GM19035 (cell line): ENCODE measurements around the gene TBX21.
"Not testable (repeated sequence)": the region's sequence is repeated elsewhere in the genome, so short reads cannot be mapped to it uniquely, and the experiment has no call there.

Experiments
- ATAC-seq: cut with Tn5 transposase; IDR thresholded peaks from one replicate; pipeline ENCODE4 v1.9.1; 2021; ENCODE audit not compliant: unreplicated experiment

TBX21 gene

GRCh38 chr17:47762728-47763127, 29.7 kb downstream of the TBX21 start:
- no peak for ATAC-seq

- ATAC-seq, result no peak
These were observed 31.0 kb downstream of the TBX21 start for GRCh38 chr17:47763913-47764582.

DNA sequence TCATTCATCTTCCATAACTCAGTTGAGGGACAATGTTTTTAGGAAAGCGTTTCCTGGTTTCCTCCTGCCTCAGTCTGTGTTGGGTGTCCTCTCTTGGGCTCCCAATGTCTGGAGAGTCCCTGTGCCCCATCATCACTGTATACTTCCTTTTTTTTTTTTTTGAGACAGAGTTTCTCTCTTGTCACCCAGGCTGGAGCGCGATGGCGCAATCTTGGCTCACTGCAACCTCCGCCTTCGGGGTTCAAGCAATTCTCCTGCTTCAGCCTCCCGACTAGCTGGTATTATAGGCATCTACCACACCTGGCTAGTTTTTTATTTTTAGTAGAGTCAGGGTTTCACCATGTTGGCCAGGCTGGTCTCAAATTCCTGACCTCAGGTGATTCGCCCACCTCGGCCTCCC, 40.6 kb downstream of the TBX21 start:
- not testable (repeated sequence) for ATAC-seq

DNA sequence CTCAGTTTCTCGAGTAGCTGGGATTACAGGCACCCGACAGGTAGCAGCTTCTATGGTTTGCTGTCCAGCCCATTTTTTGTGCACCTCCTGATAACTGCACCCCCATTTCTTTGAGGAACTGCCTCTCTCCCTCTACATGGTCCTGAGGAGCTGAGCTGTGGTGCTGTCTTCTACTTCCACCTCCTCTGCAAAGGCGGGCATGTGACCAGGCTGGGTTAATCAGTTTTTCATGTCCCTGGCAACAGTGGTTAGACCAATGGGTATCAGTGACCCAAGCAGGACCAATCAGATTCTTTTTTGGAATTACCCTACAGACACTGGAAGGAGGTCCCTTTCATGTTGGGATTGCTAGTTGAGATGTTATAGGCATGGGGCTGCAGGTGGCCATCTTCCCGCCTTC, 41.3 kb downstream of the TBX21 start:
- ATAC-seq, result no peak

- no peak for ATAC-seq
These were observed 42.0 kb downstream of the TBX21 start for GRCh38 chr17:47774987-47775580.

- no peak for ATAC-seq
These were observed 43.5 kb downstream of the TBX21 start for GRCh38 chr17:47776330-47777197.

DNA sequence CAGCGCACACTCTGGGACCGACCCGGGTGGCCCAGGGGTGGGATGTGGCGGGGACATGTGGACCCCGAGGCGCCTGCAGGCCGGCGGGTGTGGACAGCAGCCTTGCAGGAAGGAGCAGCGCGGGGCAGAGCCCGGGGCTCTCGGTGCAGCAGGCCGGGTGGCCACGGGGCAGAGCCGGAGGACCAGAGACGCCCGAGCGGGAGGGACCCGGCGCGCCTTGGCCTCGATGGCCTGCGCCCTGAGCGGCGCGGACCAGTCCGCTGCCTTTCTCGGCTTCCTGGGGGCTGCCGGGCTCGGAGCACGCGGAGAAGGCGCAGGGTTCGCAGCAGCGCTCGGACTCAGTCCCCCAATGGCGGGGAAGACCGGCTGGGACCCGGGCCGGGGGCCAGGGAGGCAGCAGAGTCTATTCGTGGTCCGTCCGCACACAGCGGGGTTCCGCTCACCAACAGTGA, 45.2 kb downstream of the TBX21 start:
- no peak for ATAC-seq

DNA sequence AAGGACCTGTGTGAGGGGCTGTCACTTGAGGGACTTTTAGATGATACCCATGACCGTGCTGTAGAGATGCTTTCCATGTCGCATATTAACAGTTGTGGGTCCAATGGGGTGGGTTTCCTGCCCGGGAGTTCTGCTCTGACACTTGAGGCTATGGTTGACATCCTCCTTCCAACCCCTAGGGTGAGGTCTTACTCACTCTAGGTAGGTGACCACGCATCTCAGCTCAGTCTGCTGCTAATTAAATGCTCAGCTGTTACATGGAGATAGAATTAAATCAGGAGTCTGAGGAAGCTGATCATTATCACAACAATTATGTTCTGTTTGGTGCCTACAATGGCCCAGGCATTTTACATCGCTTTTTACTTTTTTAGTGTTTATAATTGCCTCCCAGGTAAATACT, 48.4 kb downstream of the TBX21 start:
- no peak for ATAC-seq

- ATAC-seq, result no peak
These were observed 52.6 kb downstream of the TBX21 start for GRCh38 chr17:47785538-47786123.

DNA sequence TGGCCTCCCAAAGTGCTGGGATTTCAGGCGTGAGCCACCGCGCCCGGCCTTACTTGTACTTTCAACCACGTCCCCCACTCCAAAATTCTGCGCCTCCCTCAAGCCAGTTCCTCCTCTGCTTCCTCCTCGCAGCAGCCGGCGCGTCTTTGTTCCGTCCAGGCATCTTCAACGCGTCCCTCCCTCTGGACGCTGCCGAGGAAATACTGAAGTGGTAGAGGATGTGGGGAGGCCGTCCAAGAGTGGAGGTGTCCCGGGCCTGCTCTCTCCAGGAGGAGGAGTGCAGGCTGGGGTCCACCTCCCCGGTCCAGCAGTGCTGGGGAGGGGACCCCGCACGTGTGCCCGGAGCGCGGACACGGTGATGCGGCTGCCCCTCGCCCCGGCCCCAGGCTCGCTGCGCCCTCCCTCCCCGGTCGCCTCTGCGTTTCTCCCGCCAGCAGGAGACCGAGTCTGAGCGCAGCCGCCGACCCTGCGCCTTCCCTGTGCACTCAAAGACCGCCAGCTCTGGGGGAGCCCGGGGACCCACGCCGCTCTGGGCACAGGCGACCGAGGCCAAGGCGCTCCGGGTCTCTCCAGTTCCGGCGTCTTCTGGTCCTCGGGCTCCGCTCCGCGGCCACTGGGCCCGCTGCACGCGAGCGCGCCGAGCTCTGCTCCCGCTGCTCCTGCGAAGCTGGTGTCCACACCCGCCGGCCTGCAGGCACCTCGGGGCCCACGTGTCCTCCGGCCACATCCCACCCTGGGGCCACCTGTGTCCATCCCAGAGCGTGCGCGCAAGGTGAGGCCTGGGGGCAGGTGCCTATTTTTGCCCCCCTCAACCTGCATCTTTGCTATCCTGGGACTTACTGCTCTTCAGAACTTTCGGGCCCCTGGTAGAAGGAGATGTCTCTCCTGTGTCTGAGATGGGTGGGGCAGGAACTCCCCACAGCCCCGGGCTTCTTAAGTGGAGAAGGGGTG, 56.9 kb downstream of the TBX21 start:
- ATAC-seq, result no peak

- ATAC-seq, result no peak
These were observed 58.0 kb downstream of the TBX21 start for GRCh38 chr17:47791025-47791424.

- no peak for ATAC-seq
These were observed 59.4 kb downstream of the TBX21 start for GRCh38 chr17:47792457-47792856.

DNA sequence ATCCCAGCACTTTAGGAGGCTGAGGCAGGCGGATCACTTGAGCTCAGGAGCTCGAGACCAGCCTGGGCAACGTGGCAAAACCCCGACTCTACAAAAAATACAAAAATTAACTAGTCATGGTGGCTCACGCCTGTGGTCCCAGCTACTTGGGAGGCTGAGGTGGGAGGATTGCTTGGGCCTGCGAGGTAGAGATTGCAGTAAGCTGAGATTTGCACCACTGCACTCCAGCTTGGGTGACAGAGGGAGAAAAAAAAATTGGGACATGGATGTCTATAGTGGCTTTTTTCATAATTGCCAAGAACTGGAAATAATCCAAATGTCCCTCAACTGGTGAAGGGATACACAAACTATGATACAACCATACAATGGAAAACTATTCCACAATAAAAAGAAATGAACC, 59.9 kb downstream of the TBX21 start:
- no peak for ATAC-seq
